KMS-11 (cell line): ENCODE data around the gene CDH24.

Source experiments
- H2AFZ ChIP-seq: fragments of 200-600 bp; sonication (generic); 2 replicates; pipeline ENCODE4 v1.6.1; 2016; ENCODE audit warnings: antibody characterized with exemption, mixed run types, low read depth
- H3K27ac ChIP-seq: fragments of 200-600 bp; sonication (generic); 2 replicates; pipeline ENCODE4 v1.6.1; 2016; ENCODE audit warnings: mild to moderate bottlenecking, mixed run types
- H3K27me3 ChIP-seq: fragments of 200-600 bp; sonication (generic); 2 replicates; pipeline ENCODE4 v1.6.1; 2017; ENCODE audit warnings: mild to moderate bottlenecking, low read depth, mixed run types, moderate library complexity; ENCODE audit not compliant: insufficient read depth
- H3K36me3 ChIP-seq: fragments of 200-600 bp; sonication (generic); 2 replicates; pipeline ENCODE4 v1.6.1; 2017; ENCODE audit warnings: mild to moderate bottlenecking, mixed run types; ENCODE audit not compliant: insufficient read depth
- H3K4me1 ChIP-seq: fragments of 200-600 bp; sonication (generic); 2 replicates; pipeline ENCODE4 v1.6.1; 2016; ENCODE audit warnings: mild to moderate bottlenecking, low read depth, mixed run types; ENCODE audit not compliant: poor library complexity, severe bottlenecking
- H3K4me2 ChIP-seq: fragments of 200-600 bp; sonication (generic); 2 replicates; pipeline ENCODE4 v1.7.0; 2016; ENCODE audit warnings: mild to moderate bottlenecking, mixed run types
- H3K4me3 ChIP-seq: fragments of 200-600 bp; sonication (generic); IDR thresholded peaks from 2 replicates; pipeline ENCODE4 v1.6.1; 2017; ENCODE audit warnings: low read depth, low read length, mixed read lengths; ENCODE audit not compliant: insufficient read depth
- H3K79me2 ChIP-seq: fragments of 200-600 bp; sonication (generic); 2 replicates; pipeline ENCODE4 v1.6.1; 2016; ENCODE audit warnings: low read depth, mixed run types; ENCODE audit not compliant: insufficient read depth
- H3K9ac ChIP-seq: fragments of 200-600 bp; sonication (generic); 2 replicates; pipeline ENCODE4 v1.6.1; 2016; ENCODE audit warnings: mild to moderate bottlenecking, mixed run types
- H4K20me1 ChIP-seq: fragments of 200-600 bp; sonication (generic); 2 replicates; pipeline ENCODE4 v1.6.1; 2016; ENCODE audit warnings: mild to moderate bottlenecking, mixed run types; ENCODE audit not compliant: insufficient read depth
- CTCF ChIP-seq: fragments of 200-600 bp; sonication (generic); conservative IDR thresholded peaks from 2 replicates; pipeline ENCODE4 v1.6.1; 2017; ENCODE audit warnings: low read depth, mild to moderate bottlenecking, antibody characterized with exemption, low read length, moderate library complexity, mixed read lengths

The CDH24 gene

GRCh38 chr14:23025151-23025814 is 32.0 kb downstream of the CDH24 start:
- no peak for TF ChIP-seq CTCF
- Histone ChIP-seq H3K9ac (no peak overlapping the region), H3K4me1 (no peaks in the 10 kb centered on the region), H3K4me3 (no peak overlapping the region), H3K27me3 (no peaks in the 10 kb centered on the region), H3K36me3 (no peaks in the 10 kb centered on the region), H3K79me2 (no peaks in the 10 kb centered on the region), H3K4me2 (no peak overlapping the region), H4K20me1 (no peaks in the 10 kb centered on the region), H2AFZ (no peak overlapping the region), H3K27ac (no peak overlapping the region)

- Histone ChIP-seq H2AFZ (no peak overlapping the region), H3K27ac (no peak overlapping the region), H3K36me3 (no peaks in the 10 kb centered on the region), H3K4me3 (no peak overlapping the region), H3K79me2 (no peaks in the 10 kb centered on the region), H3K4me1 (no peaks in the 10 kb centered on the region), H3K4me2 (no peak overlapping the region), H3K9ac (no peak overlapping the region), H4K20me1 (no peaks in the 10 kb centered on the region), H3K27me3 (no peaks in the 10 kb centered on the region)
- no peak for TF ChIP-seq CTCF
Observed at GRCh38 chr14:23024612-23025075, 32.7 kb downstream of the CDH24 start.

DNA sequence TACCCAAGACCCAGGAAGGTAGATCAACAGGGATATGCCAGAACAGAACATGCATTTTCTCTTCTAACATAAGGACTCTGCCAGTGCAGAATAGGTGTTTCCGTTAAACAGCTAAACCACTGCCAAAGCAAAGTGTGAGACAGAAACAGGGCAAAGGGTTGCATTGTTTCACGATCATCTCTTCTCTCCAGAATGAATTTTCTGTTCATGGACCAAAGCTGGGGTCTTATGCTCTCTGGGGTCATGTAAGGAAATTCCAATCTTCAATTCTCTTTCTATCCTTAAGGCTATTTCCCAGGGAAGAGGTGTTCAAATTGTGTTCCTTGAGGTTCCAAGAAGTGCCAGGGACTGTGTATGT is 33.5 kb downstream of the CDH24 start:
- Histone ChIP-seq H3K4me3 (no peak overlapping the region), H3K4me2 (no peak overlapping the region), H3K4me1 (no peaks in the 10 kb centered on the region), H2AFZ (no peak overlapping the region), H3K27me3 (no peaks in the 10 kb centered on the region), H3K36me3 (no peaks in the 10 kb centered on the region), H3K27ac (no peak overlapping the region), H4K20me1 (no peaks in the 10 kb centered on the region), H3K9ac (no peak overlapping the region), H3K79me2 (no peaks in the 10 kb centered on the region)
- no peak for TF ChIP-seq CTCF

- no peak overlapping the region for H3K4me3 ChIP-seq
- no peaks in the 10 kb centered on the region for H3K79me2 ChIP-seq
- no peaks in the 10 kb centered on the region for H4K20me1 ChIP-seq
- no peak overlapping the region for H3K4me2 ChIP-seq
- no peak overlapping the region for H3K9ac ChIP-seq
- no peak overlapping the region for H2AFZ ChIP-seq
- H3K4me1 ChIP-seq = no peaks in the 10 kb centered on the region
- no peaks in the 10 kb centered on the region for H3K27me3 ChIP-seq
- H3K27ac ChIP-seq = no peak overlapping the region
- TF ChIP-seq CTCF = no peak
- H3K36me3 ChIP-seq = no peaks in the 10 kb centered on the region
Observed at GRCh38 chr14:23023022-23023794, 34.1 kb downstream of the CDH24 start.
